ENCODE results near the gene ZNF232. TPM values are rescaled to one million over a fixed set of nuclear protein-coding genes. Genes with fewer than 3 reads are reported as not detected.

The ZNF232 gene
- total RNA-seq, 2 experiments from 2014 or later = 16.5 to 19.3 TPM

GRCh38 chr17:5110816-5111215 is 862 bp downstream of the ZNF232 start:
- Mint-ChIP-seq H3K27ac (peak overlapping the region; percentile 76), H3K4me3 (peak overlapping the region; percentile 84), H3K27me3 (peaks cover 6% of the 10 kb centered on the region), H3K36me3 (ENCODE audit: low read depth) (peaks cover 68% of the 10 kb centered on the region), H3K4me1 (ENCODE audit: low read depth) (peaks cover 34% of the 10 kb centered on the region), H3K9me3 (peaks cover 4% of the 10 kb centered on the region)
- DNase-seq = peak; percentile 32
- no peak for ATAC-seq
- no peak for TF ChIP-seq CTCF (IDR thresholded peaks at IDR 0.05)
- CTCF ChIA-PET = interaction anchor here (1.1 to 3.2 kb wide), 4 partner anchors 13 to 82 kb away, joined by 4 to 16 read pairs (median 5); partner anchors contain the start of gene ZFP3
- POLR2A ChIA-PET = interaction anchor here (0.5 to 1.5 kb wide), 9 partner anchors 9 to 208 kb away, joined by 3 to 12 read pairs (median 3); partner anchors contain the start of genes CAMTA2, CHRNE, RNF167 and SLC25A11
- intact Hi-C loops (cut with micrococcal nuclease) = no loop called here

- DNase-seq = no peak
- POLR2A ChIA-PET = no interaction called here
- Mint-ChIP-seq H3K4me3 (no peak overlapping the region), H3K27me3 (peaks cover 10% of the 10 kb centered on the region), H3K36me3 (ENCODE audit: low read depth) (peaks cover 28% of the 10 kb centered on the region), H3K27ac (no peak overlapping the region), H3K9me3 (peaks cover 17% of the 10 kb centered on the region), H3K4me1 (ENCODE audit: low read depth) (peaks cover 12% of the 10 kb centered on the region)
- CTCF ChIA-PET = interaction anchor here (1.5 kb wide), 1 partner anchor 10 kb away, joined by 3 read pairs; no protein-coding TSS in a partner anchor
- ATAC-seq = no peak
- intact Hi-C loops (cut with micrococcal nuclease) = no loop called here
- TF ChIP-seq CTCF (IDR thresholded peaks at IDR 0.05) = no peak
Observed at GRCh38 chr17:5100832-5101231, 10.8 kb downstream of the ZNF232 start.

- Mint-ChIP-seq H3K9me3 (peaks cover 20% of the 10 kb centered on the region), H3K4me1 (ENCODE audit: low read depth) (peaks cover 12% of the 10 kb centered on the region), H3K27me3 (peaks cover 10% of the 10 kb centered on the region), H3K4me3 (no peak overlapping the region), H3K36me3 (ENCODE audit: low read depth) (peaks cover 22% of the 10 kb centered on the region), H3K27ac (no peak overlapping the region)
- ATAC-seq (no peak), DNase-seq (no peak)
- POLR2A ChIA-PET = no interaction called here
- CTCF ChIA-PET = no interaction called here
- intact Hi-C loops (cut with micrococcal nuclease) = no loop called here
- no peak for TF ChIP-seq CTCF (IDR thresholded peaks at IDR 0.05)
Observed at GRCh38 chr17:5099271-5099670, 12.4 kb downstream of the ZNF232 start.

- Mint-ChIP-seq H3K4me1 (ENCODE audit: low read depth) (peaks cover 12% of the 10 kb centered on the region), H3K27ac (peak overlapping the region; percentile 56), H3K9me3 (peaks cover 36% of the 10 kb centered on the region), H3K27me3 (peaks cover 10% of the 10 kb centered on the region), H3K36me3 (ENCODE audit: low read depth) (peaks cover 33% of the 10 kb centered on the region), H3K4me3 (peak overlapping the region; percentile 69)
- ChIA-PET CTCF (interaction anchor here (1.3 kb wide), 1 partner anchor 14 kb away, joined by 4 read pairs; no protein-coding TSS in a partner anchor), POLR2A (interaction anchor here (1.5 kb wide), 1 partner anchor 18 kb away, joined by 6 read pairs; the partner anchor contains the start of gene ZFP3)
- peak; percentile 91 for ATAC-seq
- intact Hi-C loops (cut with micrococcal nuclease) = no loop called here
- DNase-seq = peak; percentile 67
- no peak for TF ChIP-seq CTCF (IDR thresholded peaks at IDR 0.05)
Observed at GRCh38 chr17:5097101-5097834, 14.4 kb downstream of the ZNF232 start.

GRCh38 chr17:5096731-5097100 is 15.0 kb downstream of the ZNF232 start:
- H3K36me3 Mint-ChIP-seq (ENCODE audit: low read depth) = peaks cover 38% of the 10 kb centered on the region
- intact Hi-C loops (cut with micrococcal nuclease) = no loop called here
- no peak for DNase-seq
- no peak for TF ChIP-seq CTCF (IDR thresholded peaks at IDR 0.05)
- H3K4me1 Mint-ChIP-seq (ENCODE audit: low read depth) = peaks cover 12% of the 10 kb centered on the region
- peaks cover 42% of the 10 kb centered on the region for H3K9me3 Mint-ChIP-seq
- ChIA-PET CTCF (interaction anchor here (0.9 to 1.3 kb wide), 3 partner anchors 14 to 86 kb away, joined by 3 to 4 read pairs (median 3); no protein-coding TSS in a partner anchor), POLR2A (interaction anchor here (1.3 to 1.5 kb wide), 2 partner anchors 18 to 86 kb away, joined by 4 to 6 read pairs; partner anchors contain the start of gene ZFP3)
- H3K27me3 Mint-ChIP-seq = peaks cover 10% of the 10 kb centered on the region
- peak overlapping the region; percentile 69 for H3K4me3 Mint-ChIP-seq
- no peak for ATAC-seq
- H3K27ac Mint-ChIP-seq = no peak overlapping the region

Measured in activated CD8-positive, alpha-beta T cell treated with anti-CD3 and anti-CD28 coated beads for 36 hours (primary cell).